H7 (cell line): ENCODE results near the gene DPH1. TPM values are rescaled to one million over a fixed set of nuclear protein-coding genes. Genes with fewer than 3 reads are reported as not detected.

Experiments used
- DNase-seq: peaks from one replicate; pipeline ENCODE4 v3.0.0; 2012
- H3K27me3 ChIP-seq: 2 replicates; pipeline ENCODE4 v1.6.0; 2011; ENCODE audit warnings: mild to moderate bottlenecking, low read length; ENCODE audit not compliant: control insufficient read depth, insufficient read depth
- H3K36me3 ChIP-seq: replicated peaks from 2 replicates; pipeline ENCODE4 v1.5.1; 2011; ENCODE audit warnings: low read length; ENCODE audit not compliant: control insufficient read depth, insufficient read depth
- H3K4me3 ChIP-seq: 2 replicates; pipeline ENCODE4 v1.5.1; 2011; ENCODE audit warnings: low read depth, mild to moderate bottlenecking, control low read depth, low read length, moderate library complexity; ENCODE audit not compliant: insufficient read depth
- total RNA-seq: library from RNA; depleted of rRNA; stranded (reverse); fragments of >200 nt; shearing (Covaris generic); gene quantifications from 2 replicates; pipeline ENCODE4 v1.2.3, GENCODE V29; 2014

The DPH1 gene
- total RNA-seq, 1 experiment from 2014 or later, result 37.0 TPM

- peaks cover 62% of the 10 kb centered on the region for H3K27me3 ChIP-seq
- H3K4me3 ChIP-seq, result no peak overlapping the region
- H3K36me3 ChIP-seq, result no peaks in the 10 kb centered on the region; the same call in 1 of the 2 replicates
- no peak for DNase-seq
These were observed 27.3 kb downstream of the DPH1 start for GRCh38 chr17:2057175-2057759.

GRCh38 chr17:2057760-2058585, 28.0 kb downstream of the DPH1 start:
- Histone ChIP-seq H3K36me3 (no peaks in the 10 kb centered on the region; the same call in 1 of the 2 replicates), H3K27me3 (peaks cover 61% of the 10 kb centered on the region), H3K4me3 (no peak overlapping the region)
- peak; percentile 87 for DNase-seq

GRCh38 chr17:2058586-2059546, 28.9 kb downstream of the DPH1 start:
- Histone ChIP-seq H3K27me3 (peaks cover 52% of the 10 kb centered on the region), H3K36me3 (no peaks in the 10 kb centered on the region; the same call in none of the 2 replicates), H3K4me3 (peak overlapping the region; percentile 22)
- peak; percentile 95 for DNase-seq

- Histone ChIP-seq H3K36me3 (no peaks in the 10 kb centered on the region; the same call in none of the 2 replicates), H3K27me3 (peaks cover 43% of the 10 kb centered on the region), H3K4me3 (no peak overlapping the region)
- peak; percentile 54 for DNase-seq
These were observed 29.8 kb downstream of the DPH1 start for GRCh38 chr17:2059547-2060384.

- no peak for DNase-seq
These were observed 30.4 kb downstream of the DPH1 start for GRCh38 chr17:2060385-2060658.

GRCh38 chr17:2060681-2061440, 30.9 kb downstream of the DPH1 start:
- Histone ChIP-seq H3K27me3 (peaks cover 34% of the 10 kb centered on the region), H3K36me3 (peaks cover 1% of the 10 kb centered on the region), H3K4me3 (no peak overlapping the region)
- DNase-seq, result no peak

More at GRCh38 chr17:2060385-2060658, 30.4 kb downstream of the DPH1 start:
- Histone ChIP-seq H3K4me3 (no peak overlapping the region), H3K36me3 (peaks cover 1% of the 10 kb centered on the region), H3K27me3 (peaks cover 38% of the 10 kb centered on the region)

- DNase-seq, result no peak
- no peak overlapping the region for H3K4me3 ChIP-seq
- peaks cover 28% of the 10 kb centered on the region for H3K27me3 ChIP-seq
- H3K36me3 ChIP-seq, result peaks cover 1% of the 10 kb centered on the region
These were observed 31.5 kb downstream of the DPH1 start for GRCh38 chr17:2061441-2061958.

GRCh38 chr17:2062571-2063183, 32.7 kb downstream of the DPH1 start:
- no peak overlapping the region for H3K4me3 ChIP-seq
- DNase-seq, result peak; percentile 66
- peaks cover 5% of the 10 kb centered on the region for H3K36me3 ChIP-seq
- H3K27me3 ChIP-seq, result peaks cover 18% of the 10 kb centered on the region

- no peak for DNase-seq
- H3K27me3 ChIP-seq, result peaks cover 9% of the 10 kb centered on the region
- H3K36me3 ChIP-seq, result peaks cover 5% of the 10 kb centered on the region
- H3K4me3 ChIP-seq, result no peak overlapping the region
These were observed 33.6 kb downstream of the DPH1 start for GRCh38 chr17:2063261-2064146.

GRCh38 chr17:2064147-2064489, 34.2 kb downstream of the DPH1 start:
- Histone ChIP-seq H3K27me3 (peaks cover 8% of the 10 kb centered on the region), H3K36me3 (peaks cover 5% of the 10 kb centered on the region), H3K4me3 (no peak overlapping the region)
- no peak for DNase-seq

GRCh38 chr17:2064520-2064971, 34.6 kb downstream of the DPH1 start:
- no peak for DNase-seq
- no peak overlapping the region for H3K4me3 ChIP-seq
- H3K27me3 ChIP-seq, result peaks cover 5% of the 10 kb centered on the region
- peaks cover 5% of the 10 kb centered on the region for H3K36me3 ChIP-seq
